ENCODE results near the gene UTP14C. TPM values are rescaled to one million over a fixed set of nuclear protein-coding genes. Genes with fewer than 3 reads are reported as not detected.

UTP14C gene
- polyA plus RNA-seq (2013, experiment 1 of 2): 16.2 TPM
- 15.9 TPM for polyA plus RNA-seq (2013, experiment 2 of 2)

GRCh38 chr13:52024481-52024880, at the start of gene UTP14C:
TSS of gene UTP14C (plus strand) at chr13:52024691. CDS start at chr13:52028805, 4,114 bp downstream.
- H3K27me3 ChIP-seq (ENCODE audit: control insufficient read depth in 3 of 3, insufficient read depth in 3 of 3, low read depth in 1 of 3, low read length in 3 of 3): no peaks in the 10 kb centered on the region
- H2BK120ac ChIP-seq (ENCODE audit: low read depth, low read length): no peak within 1 kb of the TSS
- H3K4me3 ChIP-seq (ENCODE audit: low read length in 2 of 2): no peak within 1 kb of the TSS
- no peak for DNase-seq (ENCODE audit: low spot score)
- no CpG with 5 or more reads among the region's 3 CpGs for WGBS, 2 donors (ENCODE audit: extremely low coverage in 2 of 2, insufficient read length in 2 of 2, insufficient replicate concordance in 1 of 2)
- H3K27ac ChIP-seq (replicated peaks; ENCODE audit: low read length): no peak within 1 kb of the TSS
- H3K4me1 ChIP-seq (ENCODE audit: control insufficient read depth in 2 of 2, insufficient read depth in 1 of 2, low read depth in 1 of 2, low read length in 2 of 2): no peaks in the 10 kb centered on the region
- no peak within 1 kb of the TSS for H3K23ac ChIP-seq (ENCODE audit: low read depth, low read length, poor library complexity)
- no peak within 1 kb of the TSS for H2AK5ac ChIP-seq (ENCODE audit: low read depth, low read length)
- no peak within 1 kb of the TSS for H4K91ac ChIP-seq (ENCODE audit: low read depth, low read length, poor library complexity)
- H3K18ac ChIP-seq (ENCODE audit: low read length): no peak within 1 kb of the TSS
- peaks cover 32 to 98% of the 10 kb centered on the region in 2 donors for H3K36me3 ChIP-seq (replicated peaks in 1 of 2; ENCODE audit: control insufficient read depth in 2 of 2, insufficient read depth in 2 of 2, low read length in 2 of 2)
- H3K14ac ChIP-seq (ENCODE audit: low read length): no peak within 1 kb of the TSS
- H3K4ac ChIP-seq (ENCODE audit: low read length): no peak within 1 kb of the TSS
- H2BK12ac ChIP-seq (ENCODE audit: low read length): no peak within 1 kb of the TSS
- H2AFZ ChIP-seq (ENCODE audit: low read length): no peak within 1 kb of the TSS
- no peak within 1 kb of the TSS for H3K9ac ChIP-seq (ENCODE audit: low read depth, low read length, poor library complexity)
- H4K8ac ChIP-seq (ENCODE audit: low read depth, low read length): no peak within 1 kb of the TSS
- H3K79me1 ChIP-seq (ENCODE audit: low read depth, low read length): peaks cover 2% of the 10 kb centered on the region
- H3K9me3 ChIP-seq (replicated peaks in 1 of 2; ENCODE audit: control insufficient read depth in 2 of 2, insufficient read depth in 1 of 2, low read depth in 1 of 2, low read length in 2 of 2): peaks cover 17 to 35% of the 10 kb centered on the region in 2 donors
- H2BK15ac ChIP-seq (ENCODE audit: low read length): no peak within 1 kb of the TSS
- no peak within 1 kb of the TSS for H3K4me2 ChIP-seq (ENCODE audit: insufficient read depth, low read length, poor library complexity, severe bottlenecking)
- no peak within 1 kb of the TSS for H2BK5ac ChIP-seq (ENCODE audit: low read length)

GRCh38 chr13:51976423-51976822, 48.1 kb upstream of the UTP14C start:
- Histone ChIP-seq H3K4ac (ENCODE audit: low read length) (no peak overlapping the region), H2AFZ (ENCODE audit: low read length) (no peak overlapping the region), H2BK12ac (ENCODE audit: low read length) (no peak overlapping the region), H2BK15ac (ENCODE audit: low read length) (no peak overlapping the region), H3K27ac (replicated peaks; ENCODE audit: low read length) (no peak overlapping the region), H4K91ac (ENCODE audit: low read depth, low read length, poor library complexity) (no peak overlapping the region), H4K8ac (ENCODE audit: low read depth, low read length) (no peak overlapping the region), H3K9ac (ENCODE audit: low read depth, low read length, poor library complexity) (no peak overlapping the region), H2BK120ac (ENCODE audit: low read depth, low read length) (no peak overlapping the region), H3K27me3 (ENCODE audit: control insufficient read depth in 3 of 3, insufficient read depth in 3 of 3, low read depth in 1 of 3, low read length in 3 of 3) (no peaks in the 10 kb centered on the region), H3K9me3 (replicated peaks in 1 of 2; ENCODE audit: control insufficient read depth in 2 of 2, insufficient read depth in 1 of 2, low read depth in 1 of 2, low read length in 2 of 2) (no peaks in the 10 kb centered on the region), H3K4me1 (ENCODE audit: control insufficient read depth in 2 of 2, insufficient read depth in 1 of 2, low read depth in 1 of 2, low read length in 2 of 2) (peaks cover 0 to 5% of the 10 kb centered on the region in 2 donors), H3K79me1 (ENCODE audit: low read depth, low read length) (no peaks in the 10 kb centered on the region), H3K36me3 (replicated peaks in 1 of 2; ENCODE audit: control insufficient read depth in 2 of 2, insufficient read depth in 2 of 2, low read length in 2 of 2) (no peaks in the 10 kb centered on the region), H2BK5ac (ENCODE audit: low read length) (no peak overlapping the region), H2AK5ac (ENCODE audit: low read depth, low read length) (no peak overlapping the region), H3K4me3 (ENCODE audit: low read length in 2 of 2) (no peak overlapping the region), H3K14ac (ENCODE audit: low read length) (no peak overlapping the region), H3K18ac (ENCODE audit: low read length) (no peak overlapping the region), H3K4me2 (ENCODE audit: insufficient read depth, low read length, poor library complexity, severe bottlenecking) (no peak overlapping the region), H3K23ac (ENCODE audit: low read depth, low read length, poor library complexity) (no peak overlapping the region)
- DNase-seq (ENCODE audit: low spot score): no peak
- no CpG with 5 or more reads among the region's 1 CpG for WGBS, 2 donors (ENCODE audit: extremely low coverage in 2 of 2, insufficient read length in 2 of 2, insufficient replicate concordance in 1 of 2)

- Histone ChIP-seq H3K9ac (ENCODE audit: low read depth, low read length, poor library complexity) (no peak overlapping the region), H3K4me3 (ENCODE audit: low read length in 2 of 2) (no peak overlapping the region), H3K79me1 (ENCODE audit: low read depth, low read length) (no peaks in the 10 kb centered on the region), H2BK12ac (ENCODE audit: low read length) (no peak overlapping the region), H3K9me3 (replicated peaks in 1 of 2; ENCODE audit: control insufficient read depth in 2 of 2, insufficient read depth in 1 of 2, low read depth in 1 of 2, low read length in 2 of 2) (no peaks in the 10 kb centered on the region), H3K4me2 (ENCODE audit: insufficient read depth, low read length, poor library complexity, severe bottlenecking) (no peak overlapping the region), H3K36me3 (replicated peaks in 1 of 2; ENCODE audit: control insufficient read depth in 2 of 2, insufficient read depth in 2 of 2, low read length in 2 of 2) (no peaks in the 10 kb centered on the region), H3K27ac (replicated peaks; ENCODE audit: low read length) (no peak overlapping the region), H3K27me3 (ENCODE audit: control insufficient read depth in 3 of 3, insufficient read depth in 3 of 3, low read depth in 1 of 3, low read length in 3 of 3) (no peaks in the 10 kb centered on the region), H3K14ac (ENCODE audit: low read length) (no peak overlapping the region), H2BK120ac (ENCODE audit: low read depth, low read length) (no peak overlapping the region), H2BK5ac (ENCODE audit: low read length) (no peak overlapping the region), H3K23ac (ENCODE audit: low read depth, low read length, poor library complexity) (no peak overlapping the region), H4K8ac (ENCODE audit: low read depth, low read length) (no peak overlapping the region), H3K4me1 (ENCODE audit: control insufficient read depth in 2 of 2, insufficient read depth in 1 of 2, low read depth in 1 of 2, low read length in 2 of 2) (peaks cover 0 to 5% of the 10 kb centered on the region in 2 donors), H4K91ac (ENCODE audit: low read depth, low read length, poor library complexity) (no peak overlapping the region), H2BK15ac (ENCODE audit: low read length) (no peak overlapping the region), H3K18ac (ENCODE audit: low read length) (no peak overlapping the region), H3K4ac (ENCODE audit: low read length) (no peak overlapping the region), H2AK5ac (ENCODE audit: low read depth, low read length) (no peak overlapping the region), H2AFZ (ENCODE audit: low read length) (no peak overlapping the region)
- 100% methylated on average over 1 of the region's 5 CpGs; no CpG with 5 or more reads in 1 of the 2 donors for WGBS, 2 donors (ENCODE audit: extremely low coverage in 2 of 2, insufficient read length in 2 of 2, insufficient replicate concordance in 1 of 2)
- no peak for DNase-seq (ENCODE audit: low spot score)
Observed at GRCh38 chr13:51976890-51977289, 47.6 kb upstream of the UTP14C start.

GRCh38 chr13:51977625-51978024, 46.9 kb upstream of the UTP14C start:
- no peak overlapping the region for H3K9ac ChIP-seq (ENCODE audit: low read depth, low read length, poor library complexity)
- H4K91ac ChIP-seq (ENCODE audit: low read depth, low read length, poor library complexity): no peak overlapping the region
- H3K23ac ChIP-seq (ENCODE audit: low read depth, low read length, poor library complexity): no peak overlapping the region
- no CpG with 5 or more reads among the region's 5 CpGs for WGBS, 2 donors (ENCODE audit: extremely low coverage in 2 of 2, insufficient read length in 2 of 2, insufficient replicate concordance in 1 of 2)
- no peaks in the 10 kb centered on the region for H3K27me3 ChIP-seq (ENCODE audit: control insufficient read depth in 3 of 3, insufficient read depth in 3 of 3, low read depth in 1 of 3, low read length in 3 of 3)
- no peak overlapping the region for H3K27ac ChIP-seq (replicated peaks; ENCODE audit: low read length)
- H2BK15ac ChIP-seq (ENCODE audit: low read length): no peak overlapping the region
- H3K9me3 ChIP-seq (replicated peaks in 1 of 2; ENCODE audit: control insufficient read depth in 2 of 2, insufficient read depth in 1 of 2, low read depth in 1 of 2, low read length in 2 of 2): no peaks in the 10 kb centered on the region
- no peak for DNase-seq (ENCODE audit: low spot score)
- H3K4me1 ChIP-seq (ENCODE audit: control insufficient read depth in 2 of 2, insufficient read depth in 1 of 2, low read depth in 1 of 2, low read length in 2 of 2): peaks cover 0 to 5% of the 10 kb centered on the region in 2 donors
- H3K14ac ChIP-seq (ENCODE audit: low read length): no peak overlapping the region
- no peak overlapping the region for H3K18ac ChIP-seq (ENCODE audit: low read length)
- H2AK5ac ChIP-seq (ENCODE audit: low read depth, low read length): no peak overlapping the region
- H3K36me3 ChIP-seq (replicated peaks in 1 of 2; ENCODE audit: control insufficient read depth in 2 of 2, insufficient read depth in 2 of 2, low read length in 2 of 2): no peaks in the 10 kb centered on the region
- no peak overlapping the region for H3K4me2 ChIP-seq (ENCODE audit: insufficient read depth, low read length, poor library complexity, severe bottlenecking)
- H2BK120ac ChIP-seq (ENCODE audit: low read depth, low read length): no peak overlapping the region
- no peak overlapping the region for H3K4ac ChIP-seq (ENCODE audit: low read length)
- H2AFZ ChIP-seq (ENCODE audit: low read length): no peak overlapping the region
- H4K8ac ChIP-seq (ENCODE audit: low read depth, low read length): no peak overlapping the region
- no peak overlapping the region for H2BK5ac ChIP-seq (ENCODE audit: low read length)
- H3K79me1 ChIP-seq (ENCODE audit: low read depth, low read length): no peaks in the 10 kb centered on the region
- no peak overlapping the region for H2BK12ac ChIP-seq (ENCODE audit: low read length)
- H3K4me3 ChIP-seq (ENCODE audit: low read length in 2 of 2): no peak overlapping the region
